GM23338 (cell line): ENCODE results near the gene RINL. TPM values are rescaled to one million over a fixed set of nuclear protein-coding genes. Genes with fewer than 3 reads are reported as not detected.

Experiments
- ATAC-seq: fragments of 200-7000 bp; cut with Tn5 transposase; 3 replicates; pipeline ENCODE4 v1.9.1; 2020
- DNase-seq: peaks from one replicate; pipeline ENCODE4 v3.0.0-alpha.2; 2015; ENCODE audit warnings: low spot score
- H2AFZ ChIP-seq: fragments of 200-600 bp; sonication (generic); 2 replicates; pipeline ENCODE4 v1.8.0; 2016; ENCODE audit warnings: antibody characterized with exemption, mild to moderate bottlenecking, moderate library complexity
- H3F3A ChIP-seq: fragments of 200-600 bp; sonication (generic); replicated peaks from 2 replicates; pipeline ENCODE4 v1.8.0; 2017; ENCODE audit warnings: antibody characterized with exemption, mixed run types, low read depth
- H3K27ac ChIP-seq: fragments of 200-600 bp; sonication (generic); 2 replicates; pipeline ENCODE4 v1.6.1; 2016; ENCODE audit warnings: low read depth
- H3K27me3 ChIP-seq: fragments of 200-600 bp; sonication (generic); 2 replicates; pipeline ENCODE4 v1.8.0; 2016; ENCODE audit warnings: mild to moderate bottlenecking, mixed run types, moderate library complexity; ENCODE audit not compliant: insufficient read depth
- H3K36me3 ChIP-seq: fragments of 200-600 bp; sonication (generic); 2 replicates; pipeline ENCODE4 v1.8.0; 2016; ENCODE audit warnings: mild to moderate bottlenecking; ENCODE audit not compliant: insufficient read depth
- H3K4me1 ChIP-seq: fragments of 200-600 bp; sonication (generic); 2 replicates; pipeline ENCODE4 v1.8.0; 2016; ENCODE audit warnings: mild to moderate bottlenecking, moderate library complexity; ENCODE audit not compliant: insufficient read depth
- H3K4me2 ChIP-seq: fragments of 200-600 bp; sonication (generic); 2 replicates; pipeline ENCODE4 v1.7.1; 2017; ENCODE audit warnings: mixed run types
- H3K4me3 ChIP-seq: fragments of 200-600 bp; sonication (generic); 2 replicates; pipeline ENCODE4 v1.6.1; 2016; ENCODE audit warnings: mixed run types
- H3K79me2 ChIP-seq: fragments of 200-600 bp; sonication (generic); replicated peaks from 2 replicates; pipeline ENCODE4 v1.8.0; 2017; ENCODE audit warnings: mild to moderate bottlenecking; ENCODE audit not compliant: insufficient read depth
- H3K9me2 ChIP-seq: fragments of 200-600 bp; sonication (generic); 2 replicates; pipeline ENCODE4 v1.8.0; 2017; ENCODE audit not compliant: insufficient read depth
- H4K20me1 ChIP-seq: fragments of 200-600 bp; sonication (generic); replicated peaks from 2 replicates; pipeline ENCODE4 v1.8.0; 2017; ENCODE audit warnings: mild to moderate bottlenecking; ENCODE audit not compliant: insufficient read depth
- H3K27ac Mint-ChIP-seq: 2 replicates; pipeline ENCODE4 v1.8.0; 2020; ENCODE audit warnings: inconsistent platforms, mild to moderate bottlenecking, moderate library complexity, mixed read lengths
- H3K27me3 Mint-ChIP-seq: 3 replicates; pipeline ENCODE4 v1.8.0; 2022; ENCODE audit warnings: low read depth, mild to moderate bottlenecking, moderate library complexity, mixed read lengths, inconsistent platforms; ENCODE audit not compliant: insufficient read depth, poor library complexity
- H3K36me3 Mint-ChIP-seq: 3 replicates; pipeline ENCODE4 v1.8.0; 2021; ENCODE audit warnings: low read depth, mild to moderate bottlenecking, inconsistent platforms, moderate library complexity, mixed read lengths
- H3K4me1 Mint-ChIP-seq: 3 replicates; pipeline ENCODE4 v1.8.0; 2020; ENCODE audit warnings: mild to moderate bottlenecking, inconsistent platforms, mixed read lengths
- H3K4me3 Mint-ChIP-seq: 3 replicates; pipeline ENCODE4 v1.8.0; 2021; ENCODE audit warnings: moderate library complexity, mild to moderate bottlenecking, inconsistent platforms, mixed read lengths
- H3K9me3 Mint-ChIP-seq: 3 replicates; pipeline ENCODE4 v1.8.0; 2020; ENCODE audit warnings: moderate library complexity, mild to moderate bottlenecking, inconsistent platforms, mixed read lengths
- CREB1 ChIP-seq: fragments of 250-450 bp; sonication (Bioruptor Pico); IDR thresholded peaks from 2 replicates; pipeline ENCODE4 v1.5.0; 2020; ENCODE audit warnings: low read depth, mild to moderate bottlenecking, moderate library complexity
- CTCF ChIP-seq, 2 experiments: fragments of 200-600 bp in 1 of 2; sonication (generic) in 1 of 2; conservative IDR thresholded peaks; 2 replicates each; pipeline versions ENCODE4 v1.5.1 to v1.6.1; 2016 to 2017; ENCODE audit warnings: antibody characterized with exemption in 2 of 2, low read depth in 2 of 2, mild to moderate bottlenecking in 2 of 2, moderate library complexity in 1 of 2
- ETS1 ChIP-seq: IDR thresholded peaks from 2 replicates; pipeline ENCODE4 v1.6.1; 2016; ENCODE audit warnings: antibody characterized with exemption
- EZH2 ChIP-seq: fragments of 200-600 bp; sonication (generic); IDR thresholded peaks from one replicate; pipeline ENCODE4 v1.8.0; 2017; ENCODE audit warnings: antibody characterized with exemption, mild to moderate bottlenecking, low read depth; ENCODE audit not compliant: unreplicated experiment
- EZH2phosphoT487 ChIP-seq: fragments of 200-600 bp; sonication (generic); IDR thresholded peaks from one replicate; pipeline ENCODE4 v1.8.1; 2018; ENCODE audit warnings: antibody characterized with exemption; ENCODE audit not compliant: unreplicated experiment
- JUNB ChIP-seq: IDR thresholded peaks from one replicate; pipeline ENCODE4 v1.6.1; 2016; ENCODE audit warnings: antibody characterized with exemption; ENCODE audit not compliant: unreplicated experiment
- POLR2AphosphoS5 ChIP-seq: IDR thresholded peaks from 2 replicates; pipeline ENCODE4 v1.6.1; 2016; ENCODE audit warnings: antibody characterized with exemption, low read depth
- REST ChIP-seq: IDR thresholded peaks from one replicate; pipeline ENCODE4 v1.6.1; 2018; ENCODE audit warnings: antibody characterized with exemption; ENCODE audit not compliant: unreplicated experiment
- ZNF114 ChIP-seq: fragments of 250-450 bp; sonication (Bioruptor Pico); IDR thresholded peaks from 2 replicates; pipeline ENCODE4 v1.5.0; 2020; ENCODE audit warnings: mild to moderate bottlenecking, moderate library complexity
- ZNF331 ChIP-seq: fragments of 250-450 bp; sonication (Bioruptor Pico); IDR thresholded peaks from 2 replicates; pipeline ENCODE4 v1.5.0; 2020; ENCODE audit warnings: low read depth, mild to moderate bottlenecking, moderate library complexity
- polyA plus RNA-seq: library from polyadenylated mRNA; unstranded; fragments of >200 nt; fragmentation: Nextera tagmentation; extraction: Ambion mirVana; gene quantifications from 2 replicates; pipeline ENCODE4 v1.2.1, GENCODE V29; 2016
- total RNA-seq: library from RNA; depleted of rRNA; stranded (reverse); fragments of >200 nt; shearing (Covaris generic); gene quantifications from 2 replicates; pipeline ENCODE4 v1.2.3, GENCODE V29; 2014

RINL gene
- total and polyA plus RNA-seq, 2 experiments from 2014 or later = 11.2 to 21.4 TPM

DNA sequence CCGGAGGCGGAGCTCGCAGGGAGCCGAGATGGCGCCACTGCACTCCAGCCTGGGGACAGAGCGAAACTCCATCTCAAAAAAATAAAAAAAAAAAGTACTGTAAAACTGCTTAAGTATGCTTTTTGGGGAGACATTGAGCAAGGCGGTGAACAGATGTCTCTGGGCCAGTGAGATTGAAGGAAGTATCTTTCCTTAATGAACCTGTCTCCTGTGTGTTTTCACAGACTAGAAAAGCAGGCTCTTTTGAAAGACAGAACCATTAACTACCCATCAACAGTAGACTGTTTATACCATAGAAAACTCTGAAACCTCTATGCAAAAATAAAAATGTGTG lies 45.0 kb downstream of the RINL start (continued):
- no peak for TF ChIP-seq REST
- TF ChIP-seq CREB1 (CRISPR knock-in tag) = no peak

DNA sequence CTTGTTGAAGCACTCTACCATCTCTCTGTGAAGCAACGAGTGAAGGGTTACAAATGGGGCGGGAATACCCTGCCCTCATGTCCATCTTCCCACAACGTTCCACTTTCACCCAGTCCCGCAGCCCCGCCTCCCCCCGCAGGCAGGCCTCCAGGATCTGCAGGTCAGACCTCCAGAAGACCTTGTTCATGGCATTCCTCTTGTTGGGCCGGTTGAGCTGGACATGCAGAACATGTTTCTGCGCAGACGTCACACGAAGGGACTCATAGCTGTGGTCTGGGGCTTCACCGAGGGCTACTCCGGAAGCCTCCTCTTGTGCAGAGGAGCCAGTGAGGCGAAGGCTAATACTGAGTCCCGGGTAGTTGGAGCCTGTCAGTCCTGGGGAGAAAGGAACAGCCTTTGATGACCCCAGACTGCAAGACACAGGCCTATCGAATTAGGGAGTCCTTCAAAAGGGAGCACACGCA lies 46.9 kb downstream of the RINL start:
- Histone ChIP-seq H3K36me3 (peaks cover 8% of the 10 kb centered on the region), H3K79me2 (peaks cover 9% of the 10 kb centered on the region; the same call in 1 of the 2 replicates), H3K4me3 (peak overlapping the region; percentile 80), H3K9me2 (no peaks in the 10 kb centered on the region), H3K27ac (peak overlapping the region; percentile 78; the same call in 1 of the 2 replicates), H3F3A (peaks cover 38% of the 10 kb centered on the region), H4K20me1 (peaks cover 10% of the 10 kb centered on the region; the same call in 1 of the 2 replicates), H3K4me2 (peak overlapping the region; percentile 97), H3K27me3 (no peaks in the 10 kb centered on the region), H3K4me1 (peaks cover 18% of the 10 kb centered on the region), H2AFZ (peak overlapping the region; percentile 95)
- peak overlapping the region; percentile 68 for H3K27ac Mint-ChIP-seq
- DNase-seq (peak; percentile 57), ATAC-seq (peak; percentile 25)
- H3K4me1 Mint-ChIP-seq = peaks cover 21% of the 10 kb centered on the region
- no peaks in the 10 kb centered on the region for H3K9me3 Mint-ChIP-seq
- TF ChIP-seq ETS1 (no peak), EZH2 (no peak), POLR2AphosphoS5 (no peak), JUNB (no peak), CTCF (conservative IDR thresholded peaks at IDR 0.05; ENCODE audit: low read depth in 2 of 2) (no peak), ZNF331 (CRISPR knock-in tag) (no peak), EZH2phosphoT487 (no peak), ZNF114 (no peak), CREB1 (CRISPR knock-in tag) (no peak)
- H3K27me3 Mint-ChIP-seq = peaks cover 12% of the 10 kb centered on the region
- H3K4me3 Mint-ChIP-seq = peak overlapping the region; percentile 78
- peaks cover 48% of the 10 kb centered on the region for H3K36me3 Mint-ChIP-seq
